ENCODE measurements around the gene ENAM.

- TF ChIP-seq, protein P1, sequence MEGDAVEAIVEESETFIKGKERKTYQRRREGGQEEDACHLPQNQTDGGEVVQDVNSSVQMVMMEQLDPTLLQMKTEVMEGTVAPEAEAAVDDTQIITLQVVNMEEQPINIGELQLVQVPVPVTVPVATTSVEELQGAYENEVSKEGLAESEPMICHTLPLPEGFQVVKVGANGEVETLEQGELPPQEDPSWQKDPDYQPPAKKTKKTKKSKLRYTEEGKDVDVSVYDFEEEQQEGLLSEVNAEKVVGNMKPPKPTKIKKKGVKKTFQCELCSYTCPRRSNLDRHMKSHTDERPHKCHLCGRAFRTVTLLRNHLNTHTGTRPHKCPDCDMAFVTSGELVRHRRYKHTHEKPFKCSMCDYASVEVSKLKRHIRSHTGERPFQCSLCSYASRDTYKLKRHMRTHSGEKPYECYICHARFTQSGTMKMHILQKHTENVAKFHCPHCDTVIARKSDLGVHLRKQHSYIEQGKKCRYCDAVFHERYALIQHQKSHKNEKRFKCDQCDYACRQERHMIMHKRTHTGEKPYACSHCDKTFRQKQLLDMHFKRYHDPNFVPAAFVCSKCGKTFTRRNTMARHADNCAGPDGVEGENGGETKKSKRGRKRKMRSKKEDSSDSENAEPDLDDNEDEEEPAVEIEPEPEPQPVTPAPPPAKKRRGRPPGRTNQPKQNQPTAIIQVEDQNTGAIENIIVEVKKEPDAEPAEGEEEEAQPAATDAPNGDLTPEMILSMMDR (conservative IDR thresholded peaks at IDR 0.05; ENCODE audit: low read length) = peak; percentile 72
- no peak for TF ChIP-seq EZH2phosphoT487 (IDR thresholded peaks at IDR 0.05; ENCODE audit: borderline replicate concordance)
These were observed 23.4 kb downstream of the ENAM start for GRCh38 chr4:70651864-70652506.
